ENCODE results near the gene CEP19.

CEP19 gene

DNA sequence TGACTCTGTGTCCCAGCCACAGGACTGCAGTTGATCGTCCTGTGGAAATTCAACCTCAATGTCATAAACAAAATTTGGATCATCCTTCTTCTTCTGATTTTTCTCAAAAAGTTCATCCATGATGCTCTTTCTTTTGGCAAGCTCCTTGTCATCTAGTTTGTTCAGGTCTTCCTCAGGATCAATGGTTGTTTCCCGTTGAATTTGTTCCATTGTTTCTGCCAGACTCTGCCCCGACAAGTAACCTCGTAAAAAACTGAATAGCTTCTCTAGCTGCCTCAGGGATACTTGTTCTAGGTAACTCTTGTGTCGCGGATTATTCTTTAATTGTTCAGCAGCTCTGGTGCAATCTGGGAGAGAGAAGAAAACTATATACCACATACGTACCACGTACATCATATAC lies 4.5 kb downstream of the CEP19 start:
- no peak for DNase-seq

DNA sequence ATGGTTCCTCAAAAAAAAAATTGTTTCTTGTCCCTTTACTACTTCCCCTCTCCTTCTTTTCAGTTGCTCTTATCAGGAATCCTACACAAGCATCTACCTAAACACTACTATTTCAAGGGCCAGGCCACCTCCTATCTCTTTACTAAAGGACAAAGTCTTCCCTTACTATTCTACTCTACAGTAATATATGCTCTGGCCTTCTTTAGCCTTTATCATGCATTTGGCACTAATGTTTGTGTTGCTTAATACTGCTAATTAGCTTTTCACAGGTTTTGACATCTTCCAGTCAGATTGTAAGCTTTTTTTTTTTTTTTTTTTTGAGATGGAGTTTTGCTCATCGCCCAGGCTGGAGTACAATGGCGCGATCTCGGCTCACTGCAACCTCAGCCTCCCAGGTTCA lies 5.3 kb downstream of the CEP19 start:
- no peak for DNase-seq

DNA sequence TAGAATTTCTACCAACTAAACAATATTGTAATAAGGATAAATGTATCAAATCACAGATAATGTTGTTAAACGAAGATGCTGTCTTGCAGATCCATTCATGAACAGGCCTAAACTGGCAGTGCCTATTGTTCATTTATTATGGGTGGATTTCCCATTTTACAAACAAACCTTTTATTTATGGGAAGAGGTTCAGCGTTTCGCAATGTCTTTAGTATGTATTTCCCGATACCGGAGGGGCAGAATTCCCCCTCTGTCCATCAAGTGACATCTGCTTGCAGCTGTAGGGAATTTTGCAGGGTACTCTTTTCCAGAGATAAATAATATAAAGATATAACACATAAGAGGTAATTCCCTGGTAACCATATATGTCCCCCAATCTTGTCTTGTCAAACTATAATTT lies 5.7 kb downstream of the CEP19 start:
- DNase-seq, result no peak

DNA sequence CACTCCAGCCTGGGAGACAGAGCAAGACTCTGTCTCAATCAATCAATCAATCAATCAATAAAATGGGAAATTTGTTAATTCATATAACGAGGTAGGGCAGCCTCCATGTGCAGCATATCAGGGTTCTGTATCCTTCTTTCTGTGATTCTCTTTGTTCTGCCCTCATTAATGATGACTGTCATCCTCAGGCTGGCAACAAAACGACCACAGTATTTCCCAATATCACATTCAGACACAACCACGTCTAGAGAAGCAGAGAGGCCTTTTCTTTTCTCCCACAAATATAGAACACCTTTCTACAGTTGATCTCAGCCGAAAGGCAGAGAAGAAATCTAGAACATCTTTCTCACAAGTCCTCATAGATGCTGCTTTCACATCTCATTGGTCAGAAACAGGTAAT lies 11.2 kb downstream of the CEP19 start:
- peak; percentile 32 for DNase-seq

DNA sequence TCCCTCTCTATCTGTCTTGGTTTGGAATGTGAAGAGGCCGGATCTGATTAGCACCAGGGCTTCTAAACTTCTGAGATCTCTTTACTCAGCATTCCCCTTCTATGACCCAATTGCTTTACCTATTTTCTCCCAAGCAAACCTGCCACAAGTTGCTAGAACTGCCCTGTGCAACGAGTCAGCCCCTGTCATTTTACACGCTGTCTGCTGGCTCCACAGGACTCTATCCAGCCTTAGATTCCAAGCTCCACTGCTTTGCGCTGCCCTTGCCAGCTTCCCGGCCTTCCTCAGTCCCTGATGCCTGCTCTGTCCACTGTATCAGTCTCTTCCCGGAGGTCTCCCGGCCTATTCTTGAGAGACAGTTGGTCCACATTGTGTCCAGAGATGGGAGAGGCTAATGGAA lies 12.3 kb downstream of the CEP19 start:
- no peak for DNase-seq

DNA sequence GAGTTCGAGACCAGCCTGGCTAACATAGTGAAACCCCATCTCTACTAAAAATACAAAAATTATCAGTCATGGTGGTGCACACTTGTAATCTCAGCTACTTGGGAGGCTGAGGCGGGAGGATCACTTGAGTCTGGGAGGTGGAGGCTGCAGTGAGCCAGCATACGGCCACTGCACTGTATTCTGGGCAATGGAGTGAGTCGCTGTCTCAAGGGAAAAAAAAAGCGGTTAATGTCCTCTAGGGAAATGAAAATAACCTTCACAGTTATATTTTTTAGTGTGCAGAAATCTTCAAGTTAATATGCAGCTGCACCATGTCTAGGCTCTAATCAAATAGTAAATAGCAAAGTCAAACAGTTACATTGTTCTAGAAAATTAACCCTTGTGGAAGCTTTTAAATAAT lies 14.8 kb downstream of the CEP19 start:
- DNase-seq, result no peak

DNA sequence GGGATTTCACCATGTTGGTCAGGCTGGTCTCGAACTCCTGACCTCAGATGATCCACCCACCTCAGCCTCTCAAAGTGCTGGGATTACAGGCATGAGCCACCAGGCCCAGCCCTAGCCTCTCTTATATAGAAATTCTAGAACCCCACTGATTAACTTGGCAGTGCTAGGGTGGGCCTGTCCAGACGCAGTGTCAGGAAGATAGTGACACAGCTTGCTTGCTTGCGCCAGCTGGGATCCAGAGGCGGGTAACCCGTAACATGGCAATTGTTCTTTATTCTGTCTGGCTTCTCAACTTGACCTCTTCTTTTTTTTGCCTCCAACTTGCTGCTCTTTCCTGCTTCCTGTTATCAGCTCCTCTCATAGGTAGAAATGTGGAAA lies 16.2 kb downstream of the CEP19 start:
- no peak for DNase-seq

DNA sequence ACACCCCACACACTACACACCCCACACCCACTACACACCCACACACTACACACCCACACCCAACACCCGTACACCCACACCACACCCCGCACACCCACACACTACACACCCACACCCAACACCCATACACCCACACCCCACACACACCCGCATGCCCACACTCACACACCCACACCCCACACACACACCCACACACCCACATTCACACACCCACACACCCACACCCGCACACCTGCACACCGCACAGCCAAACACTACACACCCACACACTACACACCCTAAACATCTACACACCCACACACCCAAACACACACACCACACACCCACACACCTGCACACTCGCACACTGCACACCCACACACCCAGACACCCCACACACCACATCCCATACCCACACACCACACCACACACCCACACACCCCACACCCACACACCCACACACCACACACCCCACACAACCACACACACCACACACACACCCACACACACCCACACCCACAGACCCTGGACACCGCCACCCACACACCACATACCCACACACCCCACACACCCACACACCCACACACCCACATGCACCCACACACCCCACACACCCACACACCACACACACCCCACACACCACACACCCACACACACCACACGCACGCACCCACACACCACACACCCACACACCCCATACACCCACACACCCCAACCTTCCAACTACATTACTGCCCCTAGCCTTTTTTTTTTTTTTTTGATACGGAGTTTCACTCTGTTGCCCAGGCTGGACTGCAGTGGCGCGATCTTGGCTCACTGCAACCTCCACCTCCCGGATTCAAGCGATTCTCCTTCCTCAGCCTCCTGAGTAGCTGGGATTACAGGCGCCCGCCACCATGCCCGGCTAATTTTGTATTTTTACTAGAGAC lies 16.9 kb downstream of the CEP19 start:
- no peak for DNase-seq

DNA sequence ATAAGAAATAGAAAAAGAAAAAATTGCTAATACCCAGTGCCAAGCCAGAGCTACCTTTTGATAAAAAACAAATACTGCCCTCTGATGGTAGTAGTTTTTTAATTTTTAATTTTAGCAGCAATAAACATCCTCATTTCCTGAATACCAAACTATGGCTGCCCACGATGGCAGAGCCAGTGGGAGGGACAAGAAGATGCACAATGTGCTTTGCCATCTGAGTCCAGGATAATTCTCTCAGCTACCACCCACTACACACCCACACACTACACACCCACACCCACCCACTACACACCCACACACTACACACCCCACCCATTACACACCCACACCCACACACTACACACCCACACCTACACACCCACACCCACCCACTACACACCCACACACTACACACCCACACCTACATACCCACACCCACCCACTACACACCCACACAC lies 17.8 kb downstream of the CEP19 start:
- DNase-seq, result peak; percentile 78

DNA sequence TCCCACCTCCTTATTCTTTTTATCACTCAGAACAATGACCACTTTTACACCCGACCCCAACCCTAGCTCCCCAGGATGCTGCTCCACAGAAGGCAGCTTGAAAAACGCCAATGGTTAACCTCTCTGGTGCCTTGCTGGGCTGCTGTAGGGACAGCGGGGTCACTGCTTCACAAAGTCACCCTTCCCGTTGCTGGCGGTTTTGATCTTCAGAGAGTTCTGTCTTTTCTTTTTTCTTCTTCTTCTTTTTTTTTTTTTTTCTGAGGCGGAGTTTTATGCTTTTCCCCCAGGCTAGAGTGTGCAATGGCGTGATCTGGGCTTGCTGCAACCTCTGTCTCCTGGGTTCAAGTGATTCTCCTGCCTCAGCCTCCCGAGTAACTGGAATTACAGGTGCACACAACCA lies 20.7 kb downstream of the CEP19 start:
- DNase-seq, result no peak

DNA sequence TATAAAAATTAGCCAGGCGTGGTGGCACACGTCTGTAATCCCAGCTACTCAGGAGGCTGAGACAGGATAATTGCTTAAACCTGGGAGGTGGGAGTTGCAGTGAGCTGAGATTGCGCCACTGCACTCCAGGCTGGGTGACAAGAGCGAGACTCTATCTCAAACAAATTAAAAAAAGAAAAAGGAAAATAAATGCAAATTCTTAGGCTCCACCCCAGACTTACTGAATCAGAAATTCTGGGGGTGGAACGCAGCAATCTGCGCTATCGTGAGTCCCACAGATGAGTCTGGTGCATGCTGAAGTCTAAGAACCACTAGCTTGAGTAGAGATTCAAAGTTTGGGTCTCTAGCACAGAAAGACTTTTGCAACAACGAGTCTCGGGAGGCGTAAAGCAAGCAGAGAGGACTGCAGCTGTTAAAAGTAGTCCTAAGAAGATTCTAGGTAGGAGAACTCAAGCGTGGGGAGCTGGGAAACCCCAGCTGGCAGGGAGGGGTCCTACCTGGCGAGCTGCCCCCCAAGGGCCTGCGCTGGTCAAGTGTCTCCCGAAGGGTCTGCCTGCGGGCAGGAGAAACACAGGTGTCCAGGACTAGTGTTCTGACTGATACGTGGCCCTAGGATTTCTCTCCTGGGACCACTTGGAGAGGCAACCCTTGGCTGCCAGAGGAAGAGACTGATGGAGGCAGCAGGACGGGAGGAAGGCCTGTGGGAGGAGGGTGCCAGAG lies 21.9 kb downstream of the CEP19 start:
- DNase-seq, result no peak

DNA sequence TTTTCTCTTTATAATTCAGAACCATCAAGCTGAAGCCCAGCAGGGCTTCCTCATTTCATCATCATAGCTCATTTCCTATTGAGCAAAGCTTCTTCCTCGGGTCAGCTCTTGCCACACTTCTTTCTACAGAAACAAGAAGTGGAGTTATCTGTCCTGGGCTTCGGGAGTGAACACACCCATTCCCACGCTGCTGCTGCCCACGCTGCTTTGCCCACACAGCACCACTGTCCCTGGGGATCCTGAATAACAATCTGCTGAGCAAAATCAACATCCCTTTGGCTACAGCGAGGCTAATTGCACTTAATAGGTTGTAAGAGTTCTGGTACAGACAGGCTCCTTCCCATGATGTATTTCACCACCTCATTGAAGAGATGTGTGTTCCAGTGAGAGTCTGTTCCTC lies 23.7 kb downstream of the CEP19 start:
- peak; percentile 76 for DNase-seq

DNA sequence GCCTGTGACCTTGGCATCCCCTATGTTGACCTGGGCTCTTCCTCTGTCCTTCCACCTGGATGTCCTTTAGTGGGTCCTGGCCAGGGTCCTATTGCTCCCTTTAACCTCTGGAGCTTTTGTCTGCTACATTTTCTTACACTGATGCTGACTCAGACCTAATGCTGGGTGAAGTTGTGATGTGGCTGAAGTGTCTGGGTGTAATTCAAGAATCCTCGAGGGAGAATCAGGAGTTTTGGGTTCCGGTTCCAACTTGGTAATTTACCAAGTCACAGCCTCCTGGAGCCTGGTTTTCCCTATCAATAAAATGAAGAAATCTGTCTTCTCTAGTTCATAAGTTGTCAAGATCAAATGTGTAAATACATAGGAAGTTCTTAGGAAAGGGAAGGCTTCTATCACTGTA lies 25.6 kb downstream of the CEP19 start:
- no peak for DNase-seq

DNA sequence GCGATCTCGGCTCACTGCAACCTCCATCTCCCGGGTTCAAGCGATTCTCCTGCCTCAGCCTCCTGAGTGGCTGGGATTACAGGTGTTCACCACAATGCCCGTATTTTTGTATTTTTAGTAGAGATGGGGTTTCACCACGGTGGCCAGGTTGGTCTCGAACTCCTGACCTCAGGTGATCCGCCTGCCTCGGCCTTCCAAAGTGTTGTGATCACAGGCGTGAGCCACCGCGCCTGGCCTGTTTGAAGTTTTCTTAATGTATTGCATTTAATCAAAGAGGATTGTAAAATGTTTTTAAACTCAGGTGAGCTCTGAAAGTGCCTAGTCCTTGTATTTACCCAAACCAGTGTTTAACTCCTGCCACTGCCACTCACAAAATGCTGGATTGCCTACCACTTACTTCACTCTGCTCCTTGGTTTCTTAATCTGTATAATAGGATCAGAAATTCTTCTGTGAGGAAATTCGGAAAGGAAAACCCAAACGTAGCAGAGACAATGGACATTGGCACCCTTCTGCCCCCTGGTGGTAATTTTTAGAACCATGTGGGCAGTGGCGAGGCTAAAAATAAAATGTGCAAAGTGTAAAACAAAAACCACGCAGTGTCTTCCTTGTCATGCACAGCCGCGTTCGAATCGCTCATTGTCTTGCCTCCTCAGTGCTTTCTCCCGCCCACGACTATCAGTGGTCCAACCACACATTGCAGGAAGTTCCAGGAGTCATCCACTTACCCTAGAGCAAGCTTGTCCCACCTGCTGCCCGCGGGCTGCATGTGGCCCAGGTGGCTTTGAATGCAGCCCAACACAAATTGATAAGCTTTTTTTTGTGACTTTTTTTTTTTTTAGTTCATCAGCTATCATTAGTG lies 27.3 kb downstream of the CEP19 start:
- peak; percentile 92 for DNase-seq

DNA sequence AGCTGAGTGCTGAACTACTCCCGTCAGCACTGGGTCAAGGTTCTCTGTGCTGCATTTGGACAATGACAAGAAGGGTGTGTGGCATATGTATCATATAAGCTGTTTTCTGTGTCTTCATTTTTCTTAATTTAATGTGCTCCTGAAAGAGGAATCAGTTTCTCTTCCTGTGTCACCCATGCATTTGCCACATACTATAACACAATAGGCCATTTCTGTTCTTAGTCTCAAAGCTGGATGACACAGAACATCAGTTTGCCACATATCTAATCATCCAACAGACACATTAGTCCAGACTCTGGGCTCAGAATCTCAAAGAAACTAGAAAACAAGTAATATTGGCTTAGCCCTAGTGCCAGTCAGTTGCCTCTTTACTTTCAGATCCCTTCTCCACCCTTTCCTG lies 34.1 kb downstream of the CEP19 start:
- no peak for DNase-seq

DNA sequence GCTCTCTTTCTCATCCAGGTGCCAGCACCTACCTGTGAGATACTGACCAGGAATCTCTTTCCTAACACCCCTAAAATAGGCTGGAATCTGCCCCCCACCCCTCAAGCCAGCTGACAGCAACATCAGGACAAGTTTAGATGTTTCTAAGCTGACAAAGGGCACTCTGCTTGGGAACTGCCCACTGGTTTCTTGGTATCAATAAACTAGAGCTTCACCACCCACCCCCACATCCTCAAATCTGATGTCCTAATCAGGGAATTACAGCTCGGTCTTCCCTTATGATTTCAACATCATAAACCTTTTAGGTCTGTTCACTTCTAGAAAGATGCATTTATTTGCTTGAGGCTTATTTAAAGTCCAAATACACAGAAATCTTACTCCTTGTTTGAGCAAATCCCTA lies 34.7 kb downstream of the CEP19 start:
- no peak for DNase-seq

DNA sequence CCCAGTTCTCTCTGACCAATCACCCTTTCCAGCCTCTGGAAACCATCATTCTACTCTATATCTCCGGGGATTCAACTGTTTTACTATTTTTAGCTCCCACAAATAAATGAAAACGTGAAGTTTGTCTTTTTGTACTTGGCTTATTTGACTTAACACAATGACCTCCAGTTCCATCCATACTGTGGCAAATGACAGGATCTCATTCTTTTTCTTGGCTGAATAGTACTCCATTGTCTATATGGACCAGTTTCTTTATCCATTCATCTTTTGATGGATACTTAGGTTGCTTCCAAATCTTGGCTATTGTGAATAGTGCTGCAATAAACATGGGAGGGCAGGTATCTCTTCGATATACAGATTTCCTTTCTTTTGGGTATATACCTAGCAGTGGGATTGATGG lies 38.4 kb downstream of the CEP19 start:
- DNase-seq, result no peak

DNA sequence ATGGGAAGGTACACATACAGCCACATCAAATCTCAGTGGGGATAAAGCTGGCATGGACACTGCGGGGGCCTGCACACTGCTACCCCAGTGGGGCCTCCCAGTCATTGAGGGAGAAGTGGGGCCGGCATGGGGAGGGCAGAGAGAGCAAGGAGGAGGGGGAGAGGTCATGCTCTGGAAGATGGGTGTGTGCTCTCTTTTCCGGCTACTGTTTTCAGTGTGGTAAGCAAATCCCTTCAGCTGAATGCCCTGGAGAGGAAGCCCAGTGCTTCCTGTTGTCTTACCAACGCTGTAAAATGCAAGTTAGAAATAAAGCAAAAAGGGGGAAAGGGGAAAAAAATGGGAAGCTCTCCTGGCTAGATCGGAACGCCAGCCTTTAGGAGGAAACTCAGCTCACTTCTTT lies 41.7 kb downstream of the CEP19 start:
- no peak for DNase-seq

DNA sequence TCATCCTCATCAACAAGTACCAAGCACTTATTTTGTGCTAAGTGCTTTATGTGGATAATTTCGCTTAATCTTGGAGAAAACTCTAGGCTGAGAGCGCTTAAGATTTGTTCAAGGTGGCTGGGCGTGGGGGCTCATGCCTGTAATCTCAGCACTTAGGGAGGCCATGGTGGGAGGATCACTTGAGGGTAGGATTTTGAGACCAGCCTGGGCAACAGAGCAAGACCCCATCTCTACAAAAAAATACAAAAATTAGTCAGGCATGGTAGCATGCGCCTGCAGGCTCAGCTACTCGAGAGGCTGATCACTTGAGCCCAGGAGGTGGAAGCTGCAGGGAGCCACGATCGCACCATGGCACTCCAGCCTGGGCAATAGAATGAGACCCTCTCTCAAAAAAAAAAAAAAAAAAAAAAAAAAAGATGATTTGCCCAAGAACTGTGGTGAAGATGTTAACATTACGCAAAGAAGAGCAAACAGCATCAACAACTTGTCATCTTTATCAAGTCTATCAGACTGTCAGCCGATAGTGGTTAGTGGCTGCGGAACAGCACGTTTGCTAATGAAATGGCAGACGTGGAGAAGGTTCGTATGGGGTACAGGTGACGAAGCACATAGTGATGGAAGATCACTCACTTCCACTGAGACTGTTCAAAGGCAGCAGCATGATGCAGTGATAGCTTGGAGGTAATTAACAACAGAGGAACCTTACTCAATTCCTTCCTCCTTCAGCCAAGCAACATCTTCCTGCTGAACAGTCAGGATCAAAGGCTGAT lies 44.8 kb downstream of the CEP19 start:
- DNase-seq, result peak; percentile 65

DNA sequence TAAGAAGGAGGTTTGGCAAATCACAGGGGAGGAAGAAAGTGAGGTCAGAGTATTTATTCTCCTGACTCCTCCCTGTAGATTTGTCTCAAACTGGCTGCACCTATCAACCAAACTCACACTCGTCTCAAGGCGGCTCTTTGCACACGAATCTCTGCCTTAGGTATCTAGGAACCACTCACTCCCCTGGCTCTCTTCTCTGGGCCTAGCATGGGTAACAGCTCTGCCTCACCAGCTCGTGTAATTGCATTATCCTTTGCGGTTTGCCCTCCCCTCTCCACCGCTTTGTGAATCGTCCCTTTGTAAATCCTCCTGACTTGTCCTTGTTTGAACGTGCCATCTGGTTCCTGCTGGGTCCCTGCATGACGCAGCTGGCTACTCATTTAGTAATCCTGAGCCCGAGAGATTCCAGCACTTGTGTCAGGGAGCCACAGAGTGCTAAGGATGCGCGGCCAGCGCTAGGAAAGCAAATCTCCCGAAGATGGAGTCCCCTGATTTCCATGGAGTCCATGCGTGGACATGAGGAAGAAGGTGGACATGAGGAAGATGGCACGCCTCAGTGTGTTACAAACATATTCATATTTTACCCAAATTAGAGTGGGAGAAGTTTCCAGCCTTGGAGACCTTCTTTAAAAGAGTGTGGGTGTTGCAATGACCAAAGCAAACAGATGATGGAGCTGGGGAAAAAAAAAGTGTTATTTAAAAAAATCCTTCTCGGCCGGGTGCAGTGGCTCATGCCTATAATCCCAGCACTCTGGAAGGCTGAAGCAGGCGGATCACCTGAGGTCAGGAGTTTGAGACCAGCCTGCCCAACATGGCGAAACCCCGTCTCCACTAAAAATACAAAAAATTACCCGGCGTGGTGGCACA lies 45.8 kb downstream of the CEP19 start:
- DNase-seq, result no peak

DNA sequence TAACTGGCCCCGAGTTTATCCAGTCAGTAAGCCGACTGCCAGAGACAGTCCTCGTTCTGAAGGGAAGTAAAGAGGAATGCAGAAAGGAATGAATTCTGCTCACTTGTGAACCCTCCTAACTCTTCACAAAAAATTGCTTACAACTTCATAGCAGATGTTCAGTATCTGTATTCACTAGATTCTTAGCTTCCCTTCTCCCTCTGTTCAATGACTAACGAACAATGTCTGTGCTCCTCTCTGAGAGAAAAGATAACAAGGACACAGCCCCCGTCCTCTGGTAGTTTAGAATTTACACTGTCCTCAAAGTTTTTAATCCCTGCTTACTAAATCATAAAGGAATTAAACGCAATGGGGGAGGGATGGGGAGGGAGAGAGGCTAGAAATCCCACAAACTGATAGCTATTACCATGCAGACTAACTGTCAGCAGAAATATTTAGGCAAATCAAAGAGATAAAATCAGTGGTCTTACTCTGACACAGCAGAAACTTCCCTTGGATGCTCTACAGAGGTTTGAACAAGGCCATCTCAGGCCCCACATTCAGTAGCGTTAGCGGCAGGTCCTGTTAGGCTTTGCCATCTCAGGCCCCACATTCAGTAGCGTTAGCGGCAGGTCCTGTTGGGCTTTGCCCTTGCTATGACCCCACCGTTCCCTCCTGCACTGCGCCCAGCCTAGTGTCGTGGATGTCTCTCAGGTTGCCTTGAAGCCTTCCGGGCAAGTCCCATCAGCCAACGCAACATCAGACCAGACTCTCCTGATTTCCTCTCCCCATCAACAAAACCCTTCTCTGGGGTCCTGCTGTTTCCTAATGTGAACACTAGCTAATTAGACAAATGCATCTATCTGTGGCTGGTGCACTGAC lies 49.1 kb downstream of the CEP19 start:
- peak; percentile 79 for DNase-seq

Measured in hematopoietic multipotent progenitor cell treated with erythropoietin and hydrocortisone succinate and interleukin-3 and kit ligand, for 6 days (in vitro differentiated cells).